Measurements from ENCODE around the gene KDM2A.
A peak's percentile ranks its signal among the peaks of the same experiment; 100 is the strongest.

Gene KDM2A

DNA sequence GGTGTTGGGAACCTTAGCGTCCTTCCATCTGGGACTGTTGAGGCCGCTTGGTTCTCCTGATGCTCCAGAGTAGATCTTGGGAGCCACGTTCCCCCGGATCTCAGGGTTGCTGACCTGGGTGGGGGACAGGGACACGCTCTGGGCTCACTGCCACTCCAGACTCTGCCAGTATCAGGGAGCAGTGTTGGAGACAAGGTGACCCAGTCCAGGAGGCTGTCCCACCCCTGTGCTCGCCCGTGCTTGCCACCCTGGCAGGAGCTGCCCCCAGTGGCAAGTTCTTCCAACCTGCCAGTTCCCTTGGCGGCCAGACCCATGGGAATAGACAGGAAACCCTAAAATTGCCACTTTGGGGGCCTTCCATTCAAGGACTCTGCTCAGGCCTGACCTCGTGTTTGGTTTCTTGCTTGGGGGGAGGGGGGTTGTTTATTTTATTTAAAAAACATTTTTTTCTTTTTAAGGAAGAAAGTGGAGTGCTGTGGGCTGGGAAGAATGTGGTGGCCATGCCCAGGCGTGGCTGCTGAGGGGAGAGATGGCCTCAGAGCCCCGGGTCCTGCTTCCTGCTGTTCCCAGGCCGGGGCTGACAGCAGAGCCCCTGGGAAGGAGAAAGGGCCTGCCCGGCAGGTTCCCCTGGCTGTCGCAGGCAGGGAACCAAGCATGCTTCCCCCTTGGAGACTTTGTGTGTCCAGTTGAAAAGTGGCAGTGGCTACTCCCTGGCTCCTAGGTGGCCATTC is 154.4 kb downstream of the KDM2A start:
- no peak for DNase-seq (ENCODE audit: low read depth)

DNA sequence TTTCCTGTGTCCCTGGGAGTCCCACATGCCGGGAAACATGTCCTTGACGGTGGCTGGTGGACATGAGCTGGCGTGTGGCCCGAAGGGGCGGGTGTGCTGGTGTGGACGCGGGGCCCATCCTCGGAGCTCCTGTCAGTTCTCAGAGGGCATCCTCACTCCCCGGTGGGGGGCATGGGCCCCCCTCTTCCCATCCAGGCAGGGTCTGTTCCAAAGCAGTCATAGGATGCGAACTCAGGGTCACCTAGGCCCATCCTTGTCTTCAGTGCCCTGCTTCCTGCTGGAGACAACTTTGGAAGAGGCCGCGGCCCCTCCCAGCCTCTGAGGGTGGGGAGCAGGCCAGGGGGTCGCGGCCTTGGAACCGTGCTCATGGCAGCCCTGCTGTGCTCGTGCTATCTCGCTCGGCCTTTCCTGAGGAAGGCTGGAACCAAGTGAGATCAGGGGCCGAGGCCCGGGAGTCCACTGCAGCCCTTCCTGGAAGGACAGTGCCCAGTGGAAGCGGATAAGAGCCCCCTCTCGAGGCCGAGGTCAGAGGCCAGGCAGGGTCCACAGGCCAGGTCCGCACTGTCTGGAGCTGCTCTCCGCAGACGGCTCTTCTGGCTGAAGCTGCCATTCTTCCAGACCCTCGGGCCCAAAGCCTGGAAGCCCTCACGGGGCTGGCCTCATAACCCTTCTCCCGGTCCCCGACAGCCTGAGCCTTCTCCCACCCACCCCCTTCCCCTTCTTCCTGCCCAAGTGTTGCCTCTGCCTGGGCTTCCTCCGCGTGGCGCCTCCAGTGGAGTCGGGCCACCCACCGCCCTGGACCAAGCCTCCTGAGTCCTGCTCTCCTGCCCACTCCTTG is 155.9 kb downstream of the KDM2A start:
- no peak for DNase-seq (ENCODE audit: low read depth)

DNA sequence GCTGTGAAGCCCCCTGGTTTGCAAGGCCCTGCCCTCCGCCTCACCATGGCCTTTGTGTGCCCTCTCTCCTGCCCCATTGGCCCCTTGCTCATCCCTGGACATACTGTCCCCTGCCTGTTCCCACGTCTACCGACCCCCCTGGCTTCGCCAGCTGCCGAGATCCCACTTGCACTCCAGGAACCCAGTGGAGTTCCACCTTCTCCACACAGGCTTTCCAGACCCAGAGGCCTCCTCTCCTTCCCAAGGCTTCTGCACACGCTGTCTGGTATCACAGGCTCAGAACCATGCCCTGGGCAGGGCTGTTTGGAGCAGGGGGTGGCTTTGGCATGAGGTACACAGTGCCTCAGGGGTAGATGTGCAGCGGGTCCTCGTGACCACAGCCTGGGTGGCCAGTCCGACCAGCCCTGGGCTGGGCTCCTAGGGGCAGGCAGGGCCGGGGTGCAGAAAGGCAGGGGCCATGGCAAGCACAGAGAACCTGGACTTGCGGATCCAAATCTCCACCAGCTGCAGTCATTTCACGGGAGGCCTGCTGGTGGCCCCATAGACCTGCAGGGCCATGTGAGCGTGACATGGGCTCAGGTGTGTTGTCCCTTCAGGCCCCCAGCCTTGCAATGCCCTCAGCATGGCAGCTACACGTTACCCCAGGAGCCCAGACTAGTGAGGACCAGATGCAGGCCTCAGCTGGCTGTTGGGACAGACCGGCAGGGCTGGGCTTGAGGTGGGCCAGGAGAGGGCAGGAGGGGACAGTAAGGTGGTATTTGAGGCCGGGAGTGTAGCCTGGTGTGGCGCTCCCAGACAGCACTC is 156.7 kb downstream of the KDM2A start:
- DNase-seq (ENCODE audit: low read depth): no peak

DNA sequence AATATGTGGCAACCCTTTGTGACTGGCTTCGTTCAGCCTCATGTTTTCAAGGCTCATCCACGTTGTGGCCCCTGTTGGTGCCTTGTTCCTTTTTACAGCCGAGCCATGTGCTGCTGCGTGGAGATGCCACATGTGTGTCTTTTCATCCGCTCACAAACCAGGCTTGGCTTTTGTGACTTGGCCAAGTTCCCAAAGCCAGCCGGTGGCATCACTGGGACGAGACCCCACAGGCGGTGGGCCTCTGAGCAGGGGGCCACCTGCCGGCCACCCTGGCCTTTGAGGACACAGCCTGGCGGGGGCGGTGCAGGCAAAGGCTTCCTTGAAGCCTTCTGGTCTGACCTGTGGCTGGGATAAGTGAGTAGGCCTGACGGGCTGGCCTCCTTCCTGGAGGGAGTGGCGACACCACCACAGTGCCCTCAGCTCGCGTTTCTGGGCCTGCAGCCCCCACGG is 157.7 kb downstream of the KDM2A start:
- no peak for DNase-seq (ENCODE audit: low read depth)

DNA sequence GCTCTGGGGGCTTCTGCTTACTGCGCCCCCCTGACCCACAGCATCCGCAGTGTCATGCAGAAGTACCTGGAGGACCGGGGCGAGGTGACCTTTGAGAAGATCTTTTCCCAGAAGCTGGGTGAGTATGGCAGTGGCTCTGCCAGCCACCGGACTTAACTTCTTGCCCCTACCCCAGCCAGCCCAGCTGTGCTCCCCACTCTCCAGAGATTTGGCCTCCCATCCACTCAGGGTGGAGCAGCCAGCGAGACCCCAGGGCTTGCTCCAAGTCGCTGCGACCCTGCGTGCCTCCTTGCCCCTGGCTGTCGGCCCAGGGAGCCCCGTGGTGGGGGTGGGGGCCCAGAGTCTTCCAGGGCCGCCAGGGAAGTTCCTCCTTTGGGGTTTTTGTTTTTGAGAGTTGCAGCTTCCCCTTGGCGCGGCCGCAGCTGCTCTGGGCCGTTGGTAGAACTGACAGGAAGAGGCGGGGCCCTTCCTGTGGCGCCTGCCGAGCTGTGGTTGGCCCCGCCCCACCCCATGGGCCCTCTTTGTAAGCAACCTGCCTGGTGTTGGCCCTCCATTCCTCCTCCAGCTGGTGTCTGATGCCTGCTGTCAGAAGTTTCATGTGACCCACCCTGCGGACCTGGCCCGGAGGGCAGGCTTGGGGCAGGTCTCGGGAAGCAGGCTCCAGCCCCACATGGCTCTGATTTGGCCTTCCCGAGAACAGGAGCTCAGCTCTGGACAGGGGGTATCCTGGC is 158.3 kb downstream of the KDM2A start:
- DNase-seq (ENCODE audit: low read depth): peak; percentile 66

DNA sequence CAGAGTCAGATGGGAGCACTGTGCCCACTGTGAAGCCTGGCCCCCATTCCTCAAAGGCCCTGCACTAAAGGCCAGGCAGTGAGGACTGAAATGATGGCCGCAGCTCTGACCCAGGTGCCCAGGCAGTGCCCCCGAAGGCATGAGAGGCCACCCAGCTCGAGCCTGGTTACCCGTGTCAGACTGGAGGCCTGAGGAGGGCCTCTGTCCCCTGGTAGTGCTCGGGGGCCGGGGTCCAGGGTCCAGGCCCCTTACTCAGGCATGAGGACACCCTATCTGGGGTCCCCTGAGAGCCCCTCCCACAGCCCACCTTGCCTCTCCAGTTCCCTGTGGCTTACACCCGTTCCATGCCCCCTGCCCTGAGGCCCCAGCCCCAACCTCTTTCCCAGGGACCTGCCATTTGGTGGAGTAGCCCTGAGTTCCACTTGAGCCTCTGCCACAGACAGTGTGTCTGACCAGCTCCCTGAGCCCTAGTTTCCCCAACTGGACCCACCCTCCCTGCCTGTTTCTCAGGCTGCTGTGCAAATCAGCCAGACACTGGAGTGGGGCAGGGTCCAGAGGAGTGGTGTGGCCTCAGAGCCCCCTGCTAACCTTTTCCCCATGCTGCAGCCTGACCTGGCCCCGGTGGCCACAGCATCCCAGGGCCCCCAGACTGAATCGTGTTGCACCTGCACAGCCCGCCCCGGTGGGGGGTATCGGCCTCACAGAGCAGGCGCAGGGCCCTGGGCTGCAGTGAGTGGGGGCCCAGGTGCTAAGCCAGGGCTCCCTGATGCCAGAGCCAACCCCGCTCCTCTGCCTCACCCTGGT is 159.3 kb downstream of the KDM2A start:
- DNase-seq (ENCODE audit: low read depth): no peak

DNA sequence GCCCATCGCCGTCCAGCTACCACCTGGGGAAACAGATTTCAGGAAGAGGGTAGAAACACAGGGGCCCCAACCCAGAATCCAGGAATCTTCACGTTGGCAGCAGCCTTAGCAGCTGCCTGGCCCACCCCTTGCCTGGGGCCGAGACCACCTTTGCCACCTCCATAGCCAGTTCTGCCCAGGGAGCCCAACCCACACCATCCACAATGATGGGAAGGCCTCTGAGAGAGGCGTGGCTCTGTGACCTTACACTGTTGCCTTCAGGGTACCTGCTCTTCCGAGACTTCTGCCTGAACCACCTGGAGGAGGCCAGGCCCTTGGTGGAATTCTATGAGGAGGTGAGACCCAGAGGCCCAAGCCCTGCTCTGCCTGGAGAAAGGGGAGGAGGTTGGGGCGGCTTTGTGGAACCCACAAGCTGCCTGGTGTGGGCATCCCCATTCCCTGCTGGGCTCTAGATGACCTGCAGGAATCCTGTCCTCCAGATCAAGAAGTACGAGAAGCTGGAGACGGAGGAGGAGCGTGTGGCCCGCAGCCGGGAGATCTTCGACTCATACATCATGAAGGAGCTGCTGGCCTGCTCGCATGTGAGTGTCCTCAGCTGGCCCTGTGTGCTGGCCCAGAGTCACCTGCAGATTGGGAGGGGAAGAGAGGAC is 160.0 kb downstream of the KDM2A start:
- no peak for DNase-seq (ENCODE audit: low read depth)

DNA sequence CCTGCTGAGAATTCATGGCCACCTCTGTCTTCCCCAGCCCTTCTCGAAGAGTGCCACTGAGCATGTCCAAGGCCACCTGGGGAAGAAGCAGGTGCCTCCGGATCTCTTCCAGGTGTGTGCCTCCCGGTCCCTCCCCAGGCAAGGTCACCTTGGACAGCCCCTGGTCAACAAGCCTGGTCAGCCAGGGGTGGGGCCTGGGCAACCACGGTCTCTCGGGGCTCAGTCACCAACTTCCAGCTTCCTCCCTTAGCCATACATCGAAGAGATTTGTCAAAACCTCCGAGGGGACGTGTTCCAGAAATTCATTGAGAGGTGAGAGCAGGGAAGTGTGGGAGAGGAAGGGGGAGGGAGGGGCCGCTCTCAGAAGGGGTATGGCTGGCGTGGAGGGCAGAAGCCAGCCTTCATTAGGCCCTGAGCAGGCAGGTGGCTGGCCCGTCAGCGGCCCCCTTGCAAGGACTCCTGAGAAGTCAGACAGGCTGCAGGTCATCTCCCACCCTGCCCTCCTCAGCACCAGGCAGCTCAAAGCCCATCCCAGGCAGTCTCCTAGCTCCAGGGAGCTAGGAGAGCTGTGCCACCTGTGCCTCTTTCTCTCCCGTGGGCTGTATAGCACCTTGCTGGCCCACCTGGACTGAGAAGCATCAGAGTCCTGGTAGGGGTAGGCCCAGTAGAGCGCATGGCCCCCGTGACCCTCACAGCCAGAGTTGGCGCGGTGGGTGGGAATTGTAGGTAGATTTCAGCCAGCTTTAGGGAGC is 160.7 kb downstream of the KDM2A start:
- no peak for DNase-seq (ENCODE audit: low read depth)

DNA sequence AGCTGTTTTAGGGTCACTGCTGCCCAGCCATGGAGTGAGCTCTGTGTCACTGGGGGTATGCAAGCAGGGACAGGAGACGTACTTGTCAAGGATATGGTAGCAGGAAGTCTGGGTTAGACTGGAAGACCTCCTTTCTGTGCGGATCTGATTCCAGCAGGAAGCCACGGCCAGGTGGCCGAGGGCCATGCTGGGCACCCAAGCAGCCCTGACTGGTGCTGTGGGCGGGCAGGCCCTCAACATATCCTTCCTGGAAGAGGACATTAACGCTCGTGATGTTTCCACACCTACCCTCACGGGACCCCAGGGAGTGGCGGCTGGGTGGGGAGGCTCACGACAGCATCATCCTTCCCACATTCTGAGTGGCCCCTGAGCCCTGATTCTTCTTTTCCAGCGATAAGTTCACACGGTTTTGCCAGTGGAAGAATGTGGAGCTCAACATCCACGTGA is 161.3 kb downstream of the KDM2A start:
- DNase-seq (ENCODE audit: low read depth): no peak

DNA sequence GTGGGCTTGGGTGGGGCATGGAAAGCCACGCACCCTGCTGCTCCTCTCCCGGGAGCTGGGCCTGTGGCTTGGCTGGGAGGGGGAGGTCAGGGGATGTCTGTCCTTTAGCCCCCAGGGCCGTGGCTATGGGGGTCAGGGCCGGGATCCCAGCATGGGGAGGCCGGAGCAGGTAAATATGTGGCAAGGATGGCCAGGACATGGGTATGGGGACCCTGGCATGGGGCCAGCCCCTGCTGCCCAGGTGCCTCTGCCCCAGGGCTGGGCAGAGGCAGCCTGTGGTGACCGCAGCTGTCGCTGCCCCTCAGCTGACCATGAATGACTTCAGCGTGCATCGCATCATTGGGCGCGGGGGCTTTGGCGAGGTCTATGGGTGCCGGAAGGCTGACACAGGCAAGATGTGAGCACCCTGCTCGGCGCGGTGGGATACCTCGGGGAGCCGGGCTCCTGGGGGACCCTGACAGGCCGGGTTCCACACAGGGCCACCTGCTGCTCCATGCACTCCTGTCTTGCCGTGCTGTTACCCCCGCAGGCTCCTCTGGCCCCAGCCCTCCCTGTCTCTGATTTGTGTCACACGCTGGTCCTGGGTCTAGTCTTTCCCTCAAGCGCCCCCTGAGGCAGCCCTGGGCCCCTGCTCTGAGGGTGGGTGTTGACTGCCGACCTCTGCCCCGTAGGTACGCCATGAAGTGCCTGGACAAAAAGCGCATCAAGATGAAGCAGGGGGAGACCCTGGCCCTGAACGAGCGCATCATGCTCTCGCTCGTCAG is 161.9 kb downstream of the KDM2A start:
- DNase-seq (ENCODE audit: low read depth): no peak

DNA sequence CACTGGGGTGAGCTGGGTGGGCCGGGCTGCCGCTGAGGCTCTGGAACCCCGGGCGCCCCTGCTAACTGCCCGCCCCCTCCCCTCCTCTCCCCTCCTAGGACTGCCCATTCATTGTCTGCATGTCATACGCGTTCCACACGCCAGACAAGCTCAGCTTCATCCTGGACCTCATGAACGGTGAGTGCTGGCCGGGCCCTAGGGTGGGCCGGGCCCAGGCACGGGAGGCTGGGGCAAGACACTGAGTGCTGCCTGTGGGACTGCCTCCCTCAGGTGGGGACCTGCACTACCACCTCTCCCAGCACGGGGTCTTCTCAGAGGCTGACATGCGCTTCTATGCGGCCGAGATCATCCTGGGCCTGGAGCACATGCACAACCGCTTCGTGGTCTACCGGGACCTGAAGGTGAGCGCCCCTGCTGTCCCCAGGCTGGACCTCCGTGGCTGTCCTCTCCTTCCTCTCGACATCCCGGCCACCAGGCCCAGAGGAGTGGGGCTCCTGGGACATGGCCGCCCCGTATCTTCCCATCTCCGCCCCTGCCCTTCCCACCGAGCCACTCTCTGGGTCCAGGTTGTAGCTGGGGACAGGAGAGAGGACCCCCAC is 162.6 kb downstream of the KDM2A start:
- no peak for DNase-seq (ENCODE audit: low read depth)

DNA sequence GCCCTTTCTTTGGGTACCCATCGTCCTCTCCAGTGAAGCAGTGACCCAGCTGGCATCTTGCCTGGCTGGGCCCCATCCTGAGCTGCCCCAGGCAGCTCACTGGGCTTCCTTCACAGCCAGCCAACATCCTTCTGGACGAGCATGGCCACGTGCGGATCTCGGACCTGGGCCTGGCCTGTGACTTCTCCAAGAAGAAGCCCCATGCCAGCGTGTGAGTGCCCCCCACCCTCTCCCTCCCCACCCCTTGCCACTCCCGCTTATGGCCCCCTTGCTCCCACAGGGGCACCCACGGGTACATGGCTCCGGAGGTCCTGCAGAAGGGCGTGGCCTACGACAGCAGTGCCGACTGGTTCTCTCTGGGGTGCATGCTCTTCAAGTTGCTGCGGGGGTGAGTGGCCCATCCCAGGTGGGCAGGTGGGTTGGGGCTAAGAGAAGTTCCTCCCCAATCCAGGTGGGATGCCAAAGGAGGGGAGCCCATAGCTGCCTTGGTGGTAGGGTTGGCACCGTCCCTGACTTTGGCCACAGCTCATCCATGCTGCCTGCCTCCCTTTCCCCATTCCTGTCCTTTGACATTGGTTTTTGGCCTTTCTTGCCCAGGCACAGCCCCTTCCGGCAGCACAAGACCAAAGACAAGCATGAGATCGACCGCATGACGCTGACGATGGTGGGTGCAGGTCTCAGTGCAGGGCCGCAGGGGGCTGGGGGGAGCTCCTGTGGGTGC is 163.3 kb downstream of the KDM2A start:
- no peak for DNase-seq (ENCODE audit: low read depth)

DNA sequence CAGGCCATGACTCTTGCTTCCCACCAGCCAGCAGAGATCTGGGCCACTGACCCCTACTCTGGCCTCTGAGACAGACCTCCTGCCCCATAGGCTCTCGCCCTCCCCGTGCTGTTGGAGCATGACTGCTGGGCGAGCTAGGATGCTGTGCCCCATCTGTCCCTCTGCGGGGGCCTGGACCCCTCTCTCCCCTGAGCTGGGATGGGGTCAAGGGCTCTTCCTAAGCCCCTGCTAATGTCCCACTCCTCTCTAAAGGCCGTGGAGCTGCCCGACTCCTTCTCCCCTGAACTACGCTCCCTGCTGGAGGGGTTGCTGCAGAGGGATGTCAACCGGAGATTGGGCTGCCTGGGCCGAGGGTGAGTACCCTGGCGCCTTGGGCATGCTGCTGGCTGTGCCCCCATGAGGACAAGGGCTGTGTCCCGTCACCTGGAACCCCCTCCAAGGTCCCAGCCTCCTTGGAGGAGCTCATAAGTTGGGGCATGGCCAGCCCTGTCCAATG is 163.9 kb downstream of the KDM2A start:
- DNase-seq (ENCODE audit: low read depth): no peak

DNA sequence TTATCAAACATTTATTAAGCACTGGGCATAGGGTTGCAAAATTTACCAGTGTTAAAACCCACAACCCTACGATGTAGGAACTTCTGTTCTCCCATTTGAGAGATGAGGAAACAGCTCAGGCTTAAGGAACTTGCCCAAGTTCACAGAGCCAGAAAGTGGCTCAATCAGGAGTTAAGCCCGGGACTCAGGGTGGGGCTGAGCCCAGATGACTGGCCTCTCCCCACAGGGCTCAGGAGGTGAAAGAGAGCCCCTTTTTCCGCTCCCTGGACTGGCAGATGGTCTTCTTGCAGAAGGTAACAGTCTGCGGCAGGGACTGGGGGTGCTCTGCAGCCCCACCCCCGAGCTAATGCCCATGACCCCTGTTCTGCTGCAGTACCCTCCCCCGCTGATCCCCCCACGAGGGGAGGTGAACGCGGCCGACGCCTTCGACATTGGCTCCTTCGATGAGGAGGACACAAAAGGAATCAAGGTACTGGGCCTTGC is 164.5 kb downstream of the KDM2A start:
- no peak for DNase-seq (ENCODE audit: low read depth)

DNA sequence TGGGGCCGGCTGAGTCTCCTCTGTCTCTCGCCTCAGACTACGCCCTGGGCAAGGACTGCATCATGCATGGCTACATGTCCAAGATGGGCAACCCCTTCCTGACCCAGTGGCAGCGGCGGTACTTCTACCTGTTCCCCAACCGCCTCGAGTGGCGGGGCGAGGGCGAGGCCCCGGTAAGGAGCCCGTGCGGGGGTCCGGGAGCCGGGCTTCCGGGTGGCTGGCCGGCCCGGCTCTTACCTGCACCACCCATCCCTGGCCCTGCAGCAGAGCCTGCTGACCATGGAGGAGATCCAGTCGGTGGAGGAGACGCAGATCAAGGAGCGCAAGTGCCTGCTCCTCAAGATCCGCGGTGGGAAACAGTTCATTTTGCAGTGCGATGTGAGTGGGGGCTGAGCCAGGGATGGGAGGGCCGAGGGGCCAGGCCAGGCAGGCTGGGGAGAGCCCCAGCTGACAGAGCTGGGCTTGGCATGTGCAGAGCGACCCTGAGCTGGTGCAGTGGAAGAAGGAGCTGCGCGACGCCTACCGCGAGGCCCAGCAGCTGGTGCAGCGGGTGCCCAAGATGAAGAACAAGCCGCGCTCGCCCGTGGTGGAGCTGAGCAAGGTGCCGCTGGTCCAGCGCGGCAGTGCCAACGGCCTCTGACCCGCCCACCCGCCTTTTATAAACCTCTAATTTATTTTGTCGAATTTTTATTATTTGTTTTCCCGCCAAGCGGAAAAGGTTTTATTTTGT is 165.9 kb downstream of the KDM2A start:
- DNase-seq (ENCODE audit: low read depth): no peak

DNA sequence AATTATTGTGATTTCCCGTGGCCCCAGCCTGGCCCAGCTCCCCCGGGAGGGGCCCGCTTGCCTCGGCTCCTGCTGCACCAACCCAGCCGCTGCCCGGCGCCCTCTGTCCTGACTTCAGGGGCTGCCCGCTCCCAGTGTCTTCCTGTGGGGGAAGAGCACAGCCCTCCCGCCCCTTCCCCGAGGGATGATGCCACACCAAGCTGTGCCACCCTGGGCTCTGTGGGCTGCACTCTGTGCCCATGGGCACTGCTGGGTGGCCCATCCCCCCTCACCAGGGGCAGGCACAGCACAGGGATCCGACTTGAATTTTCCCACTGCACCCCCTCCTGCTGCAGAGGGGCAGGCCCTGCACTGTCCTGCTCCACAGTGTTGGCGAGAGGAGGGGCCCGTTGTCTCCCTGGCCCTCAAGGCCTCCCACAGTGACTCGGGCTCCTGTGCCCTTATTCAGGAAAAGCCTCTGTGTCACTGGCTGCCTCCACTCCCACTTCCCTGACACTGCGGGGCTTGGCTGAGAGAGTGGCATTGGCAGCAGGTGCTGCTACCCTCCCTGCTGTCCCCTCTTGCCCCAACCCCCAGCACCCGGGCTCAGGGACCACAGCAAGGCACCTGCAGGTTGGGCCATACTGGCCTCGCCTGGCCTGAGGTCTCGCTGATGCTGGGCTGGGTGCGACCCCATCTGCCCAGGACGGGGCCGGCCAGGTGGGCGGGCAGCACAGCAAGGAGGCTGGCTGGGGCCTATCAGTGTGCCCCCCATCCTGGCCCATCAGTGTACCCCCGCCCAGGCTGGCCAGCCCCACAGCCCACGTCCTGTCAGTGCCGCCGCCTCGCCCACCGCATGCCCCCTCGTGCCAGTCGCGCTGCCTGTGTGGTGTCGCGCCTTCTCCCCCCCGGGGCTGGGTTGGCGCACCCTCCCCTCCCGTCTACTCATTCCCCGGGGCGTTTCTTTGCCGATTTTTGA is 166.8 kb downstream of the KDM2A start:
- DNase-seq (ENCODE audit: low read depth): no peak
